Brain microvascular endothelial cell (primary cell): ENCODE data around the gene RBM23.
A peak's percentile ranks its signal among the peaks of the same experiment; 100 is the strongest.

Source experiments
- DNase-seq: peaks from one replicate; pipeline ENCODE4 v3.0.0-alpha.2; 2020
- H3K27ac ChIP-seq: fragments of 250-450 bp; sonication (Bioruptor Pico); 2 replicates; pipeline ENCODE4 v1.5.1; 2020; ENCODE audit warnings: mild to moderate bottlenecking, moderate library complexity
- H3K27me3 ChIP-seq: fragments of 250-450 bp; sonication (Bioruptor Pico); replicated peaks from 2 replicates; pipeline ENCODE4 v1.5.1; 2020; ENCODE audit warnings: mild to moderate bottlenecking
- H3K36me3 ChIP-seq: fragments of 250-450 bp; sonication (Bioruptor Pico); replicated peaks from 2 replicates; pipeline ENCODE4 v1.5.1; 2020; ENCODE audit warnings: mild to moderate bottlenecking
- H3K4me3 ChIP-seq: 2 replicates; pipeline ENCODE4 v1.5.1; 2011; ENCODE audit warnings: low read depth, mild to moderate bottlenecking, control low read depth, low read length, moderate library complexity
- CTCF ChIP-seq: IDR thresholded peaks from 2 replicates; pipeline ENCODE4 v1.5.1; 2011; ENCODE audit warnings: low read depth, mild to moderate bottlenecking, moderate library complexity, low read length, control low read depth, inconsistent platforms; ENCODE audit errors: missing control alignments
- in situ Hi-C: cut with HindIII; loops from 2 replicates; pipeline ENCODE4 v1.10.0; 2017; ENCODE audit warnings: low sequenced_read_pairs, low pct_ligation_motif_present

The RBM23 gene

GRCh38 chr14:22901799-22902198 lies 17.1 kb downstream of the RBM23 start:
- Histone ChIP-seq H3K4me3 (no peak overlapping the region), H3K27ac (no peak overlapping the region), H3K36me3 (peaks cover 53% of the 10 kb centered on the region), H3K27me3 (no peaks in the 10 kb centered on the region)
- in situ Hi-C loops = no loop called here
- DNase-seq = no peak
- no peak for TF ChIP-seq CTCF

- H3K27me3 ChIP-seq = no peaks in the 10 kb centered on the region
- peak; percentile 75 for TF ChIP-seq CTCF
- H3K36me3 ChIP-seq = peaks cover 37% of the 10 kb centered on the region
- H3K27ac ChIP-seq = no peak overlapping the region
- no peak overlapping the region for H3K4me3 ChIP-seq
- peak; percentile 74 for DNase-seq
- in situ Hi-C loops = no loop called here
Measured at GRCh38 chr14:22900081-22900799, 18.7 kb downstream of the RBM23 start.

GRCh38 chr14:22898302-22899090 lies 20.5 kb downstream of the RBM23 start:
- peak; percentile 78 for DNase-seq
- peaks cover 25% of the 10 kb centered on the region for H3K36me3 ChIP-seq
- no peak for TF ChIP-seq CTCF
- no peak overlapping the region for H3K4me3 ChIP-seq
- in situ Hi-C loops = no loop called here
- H3K27ac ChIP-seq = peak overlapping the region; percentile 40
- H3K27me3 ChIP-seq = no peaks in the 10 kb centered on the region

GRCh38 chr14:22897357-22897756 lies 21.6 kb downstream of the RBM23 start:
- Histone ChIP-seq H3K27ac (no peak overlapping the region), H3K27me3 (no peaks in the 10 kb centered on the region), H3K4me3 (no peak overlapping the region), H3K36me3 (peaks cover 17% of the 10 kb centered on the region)
- TF ChIP-seq CTCF = no peak
- DNase-seq = no peak
- in situ Hi-C loops = no loop called here

- in situ Hi-C loops = no loop called here
- H3K36me3 ChIP-seq = peaks cover 11% of the 10 kb centered on the region
Measured at GRCh38 chr14:22896760-22897159, 22.2 kb downstream of the RBM23 start.

More at GRCh38 chr14:22896760-22897159, 22.2 kb downstream of the RBM23 start:
- no peak overlapping the region for H3K4me3 ChIP-seq
- DNase-seq = no peak
- no peaks in the 10 kb centered on the region for H3K27me3 ChIP-seq
- no peak for TF ChIP-seq CTCF
- no peak overlapping the region for H3K27ac ChIP-seq
